Measurements from ENCODE around the gene EFCAB8. TPM values are rescaled to one million over a fixed set of nuclear protein-coding genes. Genes with fewer than 3 reads are reported as not detected.
"Not testable (repeated sequence)": the region's sequence is repeated elsewhere in the genome, so short reads cannot be mapped to it uniquely, and the experiment has no call there.

EFCAB8 gene
- total RNA-seq, 1 donor from 2014 or later, result 0.96 TPM

GRCh38 chr20:32886652-32887051, 27.9 kb downstream of the EFCAB8 start:
- intact Hi-C loops (cut with micrococcal nuclease), result no loop called here

DNA sequence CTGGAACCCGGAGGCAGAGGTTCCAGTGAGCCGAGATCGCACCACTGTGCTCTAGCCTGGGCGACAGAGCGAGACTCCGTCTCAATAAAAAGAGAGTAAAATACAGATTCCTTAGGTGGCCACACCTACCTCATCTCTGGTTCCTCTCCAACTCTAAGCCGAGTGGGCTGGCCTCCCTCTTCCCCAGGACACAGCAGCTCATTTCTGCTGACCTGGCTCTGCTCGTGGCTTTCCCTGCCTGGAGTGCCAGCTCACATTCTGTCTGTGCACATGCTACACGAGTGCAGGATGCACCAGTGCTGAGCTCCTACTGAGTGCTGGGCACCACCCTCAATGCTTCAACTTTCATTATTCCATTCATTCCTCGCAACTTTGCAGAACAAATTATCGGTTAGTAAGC, 28.8 kb downstream of the EFCAB8 start:
- intact Hi-C loops (cut with micrococcal nuclease), result no loop called here

DNA sequence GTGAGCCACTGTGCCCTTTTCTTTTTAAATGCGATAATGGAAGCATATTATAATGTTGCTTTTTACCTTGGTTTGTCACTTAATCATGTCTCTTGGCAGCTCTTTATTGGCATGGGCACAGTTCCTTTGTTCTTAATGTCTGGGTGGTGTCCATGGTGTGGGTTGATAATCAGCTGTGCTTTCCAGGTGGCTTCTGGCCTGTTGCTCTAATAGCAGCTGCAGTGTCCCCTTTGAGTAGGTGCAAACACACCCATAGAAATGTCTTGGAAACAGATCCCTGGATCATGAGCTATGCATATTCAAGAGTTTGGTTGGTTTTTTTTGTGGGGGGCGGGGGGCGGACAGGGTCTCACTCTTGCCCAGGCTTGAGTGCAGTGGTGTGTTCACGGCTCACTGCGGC, 29.9 kb downstream of the EFCAB8 start:
- intact Hi-C loops (cut with micrococcal nuclease), result no loop called here

GRCh38 chr20:32889281-32889680, 30.6 kb downstream of the EFCAB8 start:
- intact Hi-C loops (cut with micrococcal nuclease), result no loop called here

DNA sequence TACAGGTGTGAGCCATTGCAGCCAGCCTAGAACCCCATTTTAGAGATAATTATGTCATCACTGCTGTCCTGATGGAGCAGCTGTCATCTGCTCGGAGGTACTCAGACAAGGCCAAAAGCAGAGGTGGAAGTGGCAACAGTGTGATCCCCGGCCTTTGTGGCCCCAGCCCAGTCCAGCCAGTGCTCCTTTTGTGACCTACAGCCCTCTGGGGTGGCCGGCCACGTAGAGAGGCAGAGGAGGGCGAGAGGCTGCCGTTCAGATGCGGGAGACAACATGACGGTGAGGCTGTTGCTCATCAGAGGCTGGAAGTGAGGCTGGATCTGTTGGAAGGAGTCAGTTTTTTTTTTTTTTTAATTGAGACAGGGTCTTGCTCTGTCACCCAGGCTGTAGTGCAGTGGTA, 32.8 kb downstream of the EFCAB8 start:
- intact Hi-C loops (cut with micrococcal nuclease), result no loop called here

GRCh38 chr20:32891926-32892660, 33.4 kb downstream of the EFCAB8 start:
- intact Hi-C loops (cut with micrococcal nuclease), result no loop called here

- intact Hi-C loops (cut with micrococcal nuclease), result loop anchor here (1.0 kb wide), 1 partner anchor 103 kb away; no protein-coding TSS in a partner anchor
These were observed 34.7 kb downstream of the EFCAB8 start for GRCh38 chr20:32893263-32894025.

- intact Hi-C loops (cut with micrococcal nuclease), result loop anchor here (1.0 kb wide), 1 partner anchor 104 kb away; no protein-coding TSS in a partner anchor
These were observed 35.3 kb downstream of the EFCAB8 start for GRCh38 chr20:32894026-32894483.

- intact Hi-C loops (cut with micrococcal nuclease), result loop anchor here (1.0 kb wide), 1 partner anchor 105 kb away; no protein-coding TSS in a partner anchor
These were observed 36.1 kb downstream of the EFCAB8 start for GRCh38 chr20:32894711-32895355.

GRCh38 chr20:32896521-32897280, 38.0 kb downstream of the EFCAB8 start:
- intact Hi-C loops (cut with micrococcal nuclease), result no loop called here

DNA sequence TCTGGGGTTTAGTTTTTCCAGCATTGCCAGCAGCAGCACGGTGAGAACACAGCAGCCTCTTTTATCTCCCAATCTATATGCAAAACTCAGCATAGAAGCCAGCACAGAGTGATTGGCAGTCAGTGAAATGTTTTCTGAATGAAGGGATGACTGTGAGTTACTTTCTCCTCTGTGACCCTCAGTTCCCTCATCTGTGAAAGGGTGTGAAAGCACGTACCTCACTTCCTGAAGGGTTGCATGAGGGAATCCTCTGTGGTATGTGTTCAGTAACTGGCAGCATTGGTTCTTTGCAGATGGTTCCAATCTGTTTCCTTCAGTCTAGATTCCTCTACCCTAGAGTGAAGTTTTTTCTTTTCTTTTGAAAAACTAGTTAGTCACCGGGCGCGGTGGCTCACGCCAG, 40.0 kb downstream of the EFCAB8 start:
- intact Hi-C loops (cut with micrococcal nuclease), result no loop called here

DNA sequence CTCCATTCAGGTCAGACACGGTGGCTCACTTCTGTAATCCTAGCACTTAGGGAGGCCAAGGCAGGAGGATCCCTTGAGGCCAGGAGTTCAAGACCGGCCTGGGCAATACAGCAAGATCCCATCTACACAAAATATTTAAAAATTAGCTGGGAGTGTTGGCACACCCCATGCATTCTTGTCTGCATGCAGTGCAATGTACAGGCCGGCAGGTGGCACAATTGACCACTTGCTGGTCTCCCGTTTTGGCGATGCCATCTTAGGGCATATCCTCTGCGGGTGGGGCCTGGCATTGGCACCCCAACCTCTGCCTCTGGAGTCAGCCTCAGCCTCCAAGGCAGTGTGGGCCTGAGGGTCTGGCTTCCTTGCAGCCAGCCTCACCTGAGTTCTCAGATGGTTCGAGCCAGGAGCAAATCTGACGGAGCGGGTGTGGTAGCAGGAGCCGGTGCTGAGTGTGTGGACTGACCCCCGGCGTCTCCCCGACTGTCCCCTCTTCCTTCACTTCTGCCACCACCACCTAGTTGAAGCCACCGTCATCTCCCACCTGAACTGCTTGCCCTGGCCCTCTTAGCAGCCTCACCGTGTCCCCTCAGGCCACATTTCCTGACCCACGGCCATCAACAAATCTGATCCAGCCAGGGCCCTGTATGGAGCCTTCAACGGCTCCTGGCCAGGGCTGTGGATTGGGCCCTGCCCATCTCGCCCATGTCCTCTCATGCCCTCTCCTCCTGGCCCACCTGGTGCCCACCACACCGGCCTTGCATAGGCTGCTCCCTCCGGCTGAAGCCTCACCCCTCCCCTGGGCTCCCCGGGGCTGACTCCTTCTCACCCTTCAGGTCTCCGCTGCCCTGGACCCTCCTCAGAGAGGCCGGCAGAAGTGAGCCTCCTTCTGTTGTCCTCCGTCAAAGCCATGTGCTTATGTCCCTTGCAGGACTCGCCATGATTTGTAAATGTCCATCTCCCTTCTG, 44.0 kb downstream of the EFCAB8 start:
- intact Hi-C loops (cut with micrococcal nuclease), result loop anchor here (1.0 kb wide), 6 partner anchors 43 to 397 kb away; no protein-coding TSS in a partner anchor

GRCh38 chr20:32903666-32904175, 45.0 kb downstream of the EFCAB8 start:
- intact Hi-C loops (cut with micrococcal nuclease), result no loop called here

- intact Hi-C loops (cut with micrococcal nuclease), result not testable (repeated sequence)
These were observed 46.0 kb downstream of the EFCAB8 start for GRCh38 chr20:32904678-32905077.

DNA sequence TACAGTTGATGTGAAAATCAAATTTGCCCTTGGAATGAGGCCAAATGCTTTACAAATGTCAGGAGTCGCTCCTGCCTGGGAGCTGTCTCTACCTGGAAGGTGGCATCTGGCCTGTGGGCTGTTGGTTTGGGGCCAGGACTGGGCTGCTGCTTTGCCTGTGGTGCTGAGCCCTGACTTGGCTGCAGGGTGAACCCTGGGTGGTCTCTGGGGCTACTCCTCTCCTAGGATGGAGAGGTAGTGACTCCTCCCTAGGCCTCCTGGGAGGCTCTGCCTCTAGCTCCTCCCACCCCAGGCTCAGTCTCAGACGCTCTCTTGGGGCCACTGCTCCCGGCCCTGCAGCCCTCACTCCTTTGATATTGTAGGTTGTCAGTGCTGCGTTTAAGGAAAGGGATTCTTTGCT, 47.5 kb downstream of the EFCAB8 start:
- intact Hi-C loops (cut with micrococcal nuclease), result no loop called here

GRCh38 chr20:32906871-32907495, 48.3 kb downstream of the EFCAB8 start:
- intact Hi-C loops (cut with micrococcal nuclease), result no loop called here

- intact Hi-C loops (cut with micrococcal nuclease), result no loop called here
These were observed 49.2 kb downstream of the EFCAB8 start for GRCh38 chr20:32907886-32908285.

- intact Hi-C loops (cut with micrococcal nuclease), result no loop called here
These were observed 49.9 kb downstream of the EFCAB8 start for GRCh38 chr20:32908334-32909292.
